Measurements from ENCODE around the gene HLA-DQA1.

DNA sequence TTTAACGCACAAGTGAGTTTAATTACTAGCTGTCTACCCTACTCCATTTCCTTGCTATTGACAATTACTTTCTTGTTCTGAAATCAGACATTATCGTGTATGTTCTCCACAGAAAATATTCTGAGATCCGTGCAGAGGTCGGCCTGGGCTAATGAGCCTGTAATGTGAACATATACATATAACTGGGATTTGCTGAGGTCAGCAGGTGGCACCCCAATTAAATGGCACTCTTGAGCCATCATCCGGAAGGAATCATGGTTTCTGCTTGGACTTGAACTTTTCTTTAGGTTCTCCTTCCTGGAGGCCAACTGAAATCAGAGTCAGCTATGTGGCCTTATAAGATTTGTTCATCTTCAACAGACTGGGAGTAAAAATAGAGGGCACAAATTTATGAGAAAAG is 25.6 kb downstream of the HLA-DQA1 start:
- TF ChIP-seq MXI1 (IDR thresholded peaks at IDR 0.05; ENCODE audit: low read depth, low read length) (no peak), U2AF2 (optimal IDR thresholded peaks at IDR 0.05; ENCODE audit: low read depth, low read length) (no peak), HDGF (IDR thresholded peaks at IDR 0.05) (no peak), SIN3B (IDR thresholded peaks at IDR 0.05; ENCODE audit: low read depth) (no peak), ZNF143 (CRISPR knock-in tag; IDR thresholded peaks at IDR 0.05) (no peak), ZNF561 (CRISPR knock-in tag; conservative IDR thresholded peaks at IDR 0.05) (no peak)
- TF ChIP-seq, protein P1, sequence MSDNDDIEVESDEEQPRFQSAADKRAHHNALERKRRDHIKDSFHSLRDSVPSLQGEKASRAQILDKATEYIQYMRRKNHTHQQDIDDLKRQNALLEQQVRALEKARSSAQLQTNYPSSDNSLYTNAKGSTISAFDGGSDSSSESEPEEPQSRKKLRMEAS (CRISPR knock-in tag; IDR thresholded peaks at IDR 0.05) = no peak
- TF ChIP-seq, protein P2, sequence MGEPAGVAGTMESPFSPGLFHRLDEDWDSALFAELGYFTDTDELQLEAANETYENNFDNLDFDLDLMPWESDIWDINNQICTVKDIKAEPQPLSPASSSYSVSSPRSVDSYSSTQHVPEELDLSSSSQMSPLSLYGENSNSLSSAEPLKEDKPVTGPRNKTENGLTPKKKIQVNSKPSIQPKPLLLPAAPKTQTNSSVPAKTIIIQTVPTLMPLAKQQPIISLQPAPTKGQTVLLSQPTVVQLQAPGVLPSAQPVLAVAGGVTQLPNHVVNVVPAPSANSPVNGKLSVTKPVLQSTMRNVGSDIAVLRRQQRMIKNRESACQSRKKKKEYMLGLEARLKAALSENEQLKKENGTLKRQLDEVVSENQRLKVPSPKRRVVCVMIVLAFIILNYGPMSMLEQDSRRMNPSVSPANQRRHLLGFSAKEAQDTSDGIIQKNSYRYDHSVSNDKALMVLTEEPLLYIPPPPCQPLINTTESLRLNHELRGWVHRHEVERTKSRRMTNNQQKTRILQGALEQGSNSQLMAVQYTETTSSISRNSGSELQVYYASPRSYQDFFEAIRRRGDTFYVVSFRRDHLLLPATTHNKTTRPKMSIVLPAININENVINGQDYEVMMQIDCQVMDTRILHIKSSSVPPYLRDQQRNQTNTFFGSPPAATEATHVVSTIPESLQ (CRISPR knock-in tag; IDR thresholded peaks at IDR 0.05) = no peak
- TF ChIP-seq, protein P3, sequence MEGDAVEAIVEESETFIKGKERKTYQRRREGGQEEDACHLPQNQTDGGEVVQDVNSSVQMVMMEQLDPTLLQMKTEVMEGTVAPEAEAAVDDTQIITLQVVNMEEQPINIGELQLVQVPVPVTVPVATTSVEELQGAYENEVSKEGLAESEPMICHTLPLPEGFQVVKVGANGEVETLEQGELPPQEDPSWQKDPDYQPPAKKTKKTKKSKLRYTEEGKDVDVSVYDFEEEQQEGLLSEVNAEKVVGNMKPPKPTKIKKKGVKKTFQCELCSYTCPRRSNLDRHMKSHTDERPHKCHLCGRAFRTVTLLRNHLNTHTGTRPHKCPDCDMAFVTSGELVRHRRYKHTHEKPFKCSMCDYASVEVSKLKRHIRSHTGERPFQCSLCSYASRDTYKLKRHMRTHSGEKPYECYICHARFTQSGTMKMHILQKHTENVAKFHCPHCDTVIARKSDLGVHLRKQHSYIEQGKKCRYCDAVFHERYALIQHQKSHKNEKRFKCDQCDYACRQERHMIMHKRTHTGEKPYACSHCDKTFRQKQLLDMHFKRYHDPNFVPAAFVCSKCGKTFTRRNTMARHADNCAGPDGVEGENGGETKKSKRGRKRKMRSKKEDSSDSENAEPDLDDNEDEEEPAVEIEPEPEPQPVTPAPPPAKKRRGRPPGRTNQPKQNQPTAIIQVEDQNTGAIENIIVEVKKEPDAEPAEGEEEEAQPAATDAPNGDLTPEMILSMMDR (IDR thresholded peaks at IDR 0.05 in 2 of 3, conservative IDR thresholded peaks at IDR 0.05 in 1 of 3; ENCODE audit: insufficient read depth in 2 of 3, low read depth in 1 of 3, low read length in 3 of 3) = no peak
- TF ChIP-seq, protein P4, sequence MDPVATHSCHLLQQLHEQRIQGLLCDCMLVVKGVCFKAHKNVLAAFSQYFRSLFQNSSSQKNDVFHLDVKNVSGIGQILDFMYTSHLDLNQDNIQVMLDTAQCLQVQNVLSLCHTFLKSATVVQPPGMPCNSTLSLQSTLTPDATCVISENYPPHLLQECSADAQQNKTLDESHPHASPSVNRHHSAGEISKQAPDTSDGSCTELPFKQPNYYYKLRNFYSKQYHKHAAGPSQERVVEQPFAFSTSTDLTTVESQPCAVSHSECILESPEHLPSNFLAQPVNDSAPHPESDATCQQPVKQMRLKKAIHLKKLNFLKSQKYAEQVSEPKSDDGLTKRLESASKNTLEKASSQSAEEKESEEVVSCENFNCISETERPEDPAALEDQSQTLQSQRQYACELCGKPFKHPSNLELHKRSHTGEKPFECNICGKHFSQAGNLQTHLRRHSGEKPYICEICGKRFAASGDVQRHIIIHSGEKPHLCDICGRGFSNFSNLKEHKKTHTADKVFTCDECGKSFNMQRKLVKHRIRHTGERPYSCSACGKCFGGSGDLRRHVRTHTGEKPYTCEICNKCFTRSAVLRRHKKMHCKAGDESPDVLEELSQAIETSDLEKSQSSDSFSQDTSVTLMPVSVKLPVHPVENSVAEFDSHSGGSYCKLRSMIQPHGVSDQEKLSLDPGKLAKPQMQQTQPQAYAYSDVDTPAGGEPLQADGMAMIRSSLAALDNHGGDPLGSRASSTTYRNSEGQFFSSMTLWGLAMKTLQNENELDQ (CRISPR knock-in tag; IDR thresholded peaks at IDR 0.05; ENCODE audit: borderline replicate concordance) = no peak
